Stimulated activated CD4-positive, alpha-beta T cell treated with anti-CD3 and anti-CD28 coated beads, Interleukin-12 subunit alpha, Interleukin-12 subunit beta, amount 100 ng/mL, for 48 hours (primary cell): ENCODE measurements around the gene ADCY2.

ENCODE experiments used
- DNase-seq, 3 donors: peaks; one replicate each; pipeline ENCODE4 v3.0.0-alpha.2; 2020; ENCODE audit warnings: low read depth in 2 of 3, low spot score in 1 of 3

The ADCY2 gene

GRCh38 chr5:7659420-7659819, 263.5 kb downstream of the ADCY2 start:
- DNase-seq, result no peak

- no peak for DNase-seq
These were observed 266.4 kb downstream of the ADCY2 start for GRCh38 chr5:7662289-7662688.

- DNase-seq, result no peak
These were observed 267.9 kb downstream of the ADCY2 start for GRCh38 chr5:7663808-7664207.

GRCh38 chr5:7664208-7664607, 268.3 kb downstream of the ADCY2 start:
- DNase-seq, result no peak

GRCh38 chr5:7667216-7667767, 271.4 kb downstream of the ADCY2 start:
- DNase-seq, result no peak

GRCh38 chr5:7668161-7668560, 272.2 kb downstream of the ADCY2 start:
- DNase-seq, result no peak

GRCh38 chr5:7668627-7669026, 272.7 kb downstream of the ADCY2 start:
- no peak for DNase-seq

- no peak for DNase-seq
These were observed 275.5 kb downstream of the ADCY2 start for GRCh38 chr5:7671381-7671993.

GRCh38 chr5:7673658-7674057, 277.7 kb downstream of the ADCY2 start:
- DNase-seq, result no peak

- no peak for DNase-seq
These were observed 280.5 kb downstream of the ADCY2 start for GRCh38 chr5:7676455-7676854.

- DNase-seq, result no peak
These were observed 282.1 kb downstream of the ADCY2 start for GRCh38 chr5:7678030-7678429.

- no peak for DNase-seq
These were observed 283.7 kb downstream of the ADCY2 start for GRCh38 chr5:7679663-7680062.

GRCh38 chr5:7680260-7680659, 284.3 kb downstream of the ADCY2 start:
- no peak for DNase-seq

- DNase-seq, result no peak
These were observed 286.4 kb downstream of the ADCY2 start for GRCh38 chr5:7682379-7682778.

GRCh38 chr5:7683753-7684152, 287.8 kb downstream of the ADCY2 start:
- no peak for DNase-seq

- DNase-seq, result no peak
These were observed 288.9 kb downstream of the ADCY2 start for GRCh38 chr5:7684826-7685225.

- no peak for DNase-seq
These were observed 290.9 kb downstream of the ADCY2 start for GRCh38 chr5:7686794-7687193.

GRCh38 chr5:7690557-7690956, 294.6 kb downstream of the ADCY2 start:
- DNase-seq, result no peak

- DNase-seq, result no peak
These were observed 309.3 kb downstream of the ADCY2 start for GRCh38 chr5:7705261-7705660.

GRCh38 chr5:7705736-7706135, 309.8 kb downstream of the ADCY2 start:
- DNase-seq, result no peak

GRCh38 chr5:7706256-7706655, 310.3 kb downstream of the ADCY2 start:
- no peak for DNase-seq

GRCh38 chr5:7714119-7714518, 318.2 kb downstream of the ADCY2 start:
- no peak for DNase-seq

- no peak for DNase-seq
These were observed 318.8 kb downstream of the ADCY2 start for GRCh38 chr5:7714697-7715096.
